GM23338 (cell line): ENCODE results near the gene ZSCAN9. TPM values are rescaled to one million over a fixed set of nuclear protein-coding genes. Genes with fewer than 3 reads are reported as not detected.

Source experiments
- ATAC-seq: fragments of 200-7000 bp; cut with Tn5 transposase; 3 replicates; pipeline ENCODE4 v1.9.1; 2020
- DNase-seq: peaks from one replicate; pipeline ENCODE4 v3.0.0-alpha.2; 2015; ENCODE audit warnings: low spot score
- H2AFZ ChIP-seq: fragments of 200-600 bp; sonication (generic); 2 replicates; pipeline ENCODE4 v1.8.0; 2016; ENCODE audit warnings: antibody characterized with exemption, mild to moderate bottlenecking, moderate library complexity
- H3F3A ChIP-seq: fragments of 200-600 bp; sonication (generic); replicated peaks from 2 replicates; pipeline ENCODE4 v1.8.0; 2017; ENCODE audit warnings: antibody characterized with exemption, mixed run types, low read depth
- H3K27ac ChIP-seq: fragments of 200-600 bp; sonication (generic); 2 replicates; pipeline ENCODE4 v1.6.1; 2016; ENCODE audit warnings: low read depth
- H3K27me3 ChIP-seq: fragments of 200-600 bp; sonication (generic); 2 replicates; pipeline ENCODE4 v1.8.0; 2016; ENCODE audit warnings: mild to moderate bottlenecking, mixed run types, moderate library complexity; ENCODE audit not compliant: insufficient read depth
- H3K36me3 ChIP-seq: fragments of 200-600 bp; sonication (generic); 2 replicates; pipeline ENCODE4 v1.8.0; 2016; ENCODE audit warnings: mild to moderate bottlenecking; ENCODE audit not compliant: insufficient read depth
- H3K4me1 ChIP-seq: fragments of 200-600 bp; sonication (generic); 2 replicates; pipeline ENCODE4 v1.8.0; 2016; ENCODE audit warnings: mild to moderate bottlenecking, moderate library complexity; ENCODE audit not compliant: insufficient read depth
- H3K4me2 ChIP-seq: fragments of 200-600 bp; sonication (generic); 2 replicates; pipeline ENCODE4 v1.7.1; 2017; ENCODE audit warnings: mixed run types
- H3K4me3 ChIP-seq: fragments of 200-600 bp; sonication (generic); 2 replicates; pipeline ENCODE4 v1.6.1; 2016; ENCODE audit warnings: mixed run types
- H3K79me2 ChIP-seq: fragments of 200-600 bp; sonication (generic); replicated peaks from 2 replicates; pipeline ENCODE4 v1.8.0; 2017; ENCODE audit warnings: mild to moderate bottlenecking; ENCODE audit not compliant: insufficient read depth
- H3K9me2 ChIP-seq: fragments of 200-600 bp; sonication (generic); 2 replicates; pipeline ENCODE4 v1.8.0; 2017; ENCODE audit not compliant: insufficient read depth
- H4K20me1 ChIP-seq: fragments of 200-600 bp; sonication (generic); replicated peaks from 2 replicates; pipeline ENCODE4 v1.8.0; 2017; ENCODE audit warnings: mild to moderate bottlenecking; ENCODE audit not compliant: insufficient read depth
- H3K27ac Mint-ChIP-seq: 2 replicates; pipeline ENCODE4 v1.8.0; 2020; ENCODE audit warnings: inconsistent platforms, mild to moderate bottlenecking, moderate library complexity, mixed read lengths
- H3K27me3 Mint-ChIP-seq: 3 replicates; pipeline ENCODE4 v1.8.0; 2022; ENCODE audit warnings: low read depth, mild to moderate bottlenecking, moderate library complexity, mixed read lengths, inconsistent platforms; ENCODE audit not compliant: insufficient read depth, poor library complexity
- H3K36me3 Mint-ChIP-seq: 3 replicates; pipeline ENCODE4 v1.8.0; 2021; ENCODE audit warnings: low read depth, mild to moderate bottlenecking, inconsistent platforms, moderate library complexity, mixed read lengths
- H3K4me1 Mint-ChIP-seq: 3 replicates; pipeline ENCODE4 v1.8.0; 2020; ENCODE audit warnings: mild to moderate bottlenecking, inconsistent platforms, mixed read lengths
- H3K4me3 Mint-ChIP-seq: 3 replicates; pipeline ENCODE4 v1.8.0; 2021; ENCODE audit warnings: moderate library complexity, mild to moderate bottlenecking, inconsistent platforms, mixed read lengths
- H3K9me3 Mint-ChIP-seq: 3 replicates; pipeline ENCODE4 v1.8.0; 2020; ENCODE audit warnings: moderate library complexity, mild to moderate bottlenecking, inconsistent platforms, mixed read lengths
- CTCF ChIP-seq, 2 experiments: fragments of 200-600 bp in 1 of 2; sonication (generic) in 1 of 2; conservative IDR thresholded peaks; 2 replicates each; pipeline versions ENCODE4 v1.5.1 to v1.6.1; 2016 to 2017; ENCODE audit warnings: antibody characterized with exemption in 2 of 2, low read depth in 2 of 2, mild to moderate bottlenecking in 2 of 2, moderate library complexity in 1 of 2
- ETS1 ChIP-seq: IDR thresholded peaks from 2 replicates; pipeline ENCODE4 v1.6.1; 2016; ENCODE audit warnings: antibody characterized with exemption
- EZH2 ChIP-seq: fragments of 200-600 bp; sonication (generic); IDR thresholded peaks from one replicate; pipeline ENCODE4 v1.8.0; 2017; ENCODE audit warnings: antibody characterized with exemption, mild to moderate bottlenecking, low read depth; ENCODE audit not compliant: unreplicated experiment
- EZH2phosphoT487 ChIP-seq: fragments of 200-600 bp; sonication (generic); IDR thresholded peaks from one replicate; pipeline ENCODE4 v1.8.1; 2018; ENCODE audit warnings: antibody characterized with exemption; ENCODE audit not compliant: unreplicated experiment
- JUNB ChIP-seq: IDR thresholded peaks from one replicate; pipeline ENCODE4 v1.6.1; 2016; ENCODE audit warnings: antibody characterized with exemption; ENCODE audit not compliant: unreplicated experiment
- NANOG ChIP-seq: IDR thresholded peaks from 2 replicates; pipeline ENCODE4 v1.6.1; 2016; ENCODE audit warnings: antibody characterized with exemption, borderline replicate concordance
- STAT1 ChIP-seq: IDR thresholded peaks from one replicate; pipeline ENCODE4 v1.6.1; 2016; ENCODE audit warnings: antibody characterized with exemption; ENCODE audit not compliant: unreplicated experiment
- ZNF114 ChIP-seq: fragments of 250-450 bp; sonication (Bioruptor Pico); IDR thresholded peaks from 2 replicates; pipeline ENCODE4 v1.5.0; 2020; ENCODE audit warnings: mild to moderate bottlenecking, moderate library complexity
- ZNF331 ChIP-seq: fragments of 250-450 bp; sonication (Bioruptor Pico); IDR thresholded peaks from 2 replicates; pipeline ENCODE4 v1.5.0; 2020; ENCODE audit warnings: low read depth, mild to moderate bottlenecking, moderate library complexity
- polyA plus RNA-seq: library from polyadenylated mRNA; unstranded; fragments of >200 nt; fragmentation: Nextera tagmentation; extraction: Ambion mirVana; gene quantifications from 2 replicates; pipeline ENCODE4 v1.2.1, GENCODE V29; 2016
- total RNA-seq: library from RNA; depleted of rRNA; stranded (reverse); fragments of >200 nt; shearing (Covaris generic); gene quantifications from 2 replicates; pipeline ENCODE4 v1.2.3, GENCODE V29; 2014

The ZSCAN9 gene
- total and polyA plus RNA-seq, 2 experiments from 2014 or later = 10.0 to 10.9 TPM

- H3K4me1 Mint-ChIP-seq = no peaks in the 10 kb centered on the region
- H3K9me2 ChIP-seq = no peaks in the 10 kb centered on the region
Observed at GRCh38 chr6:28182255-28182654, 42.8 kb upstream of the ZSCAN9 start.

GRCh38 chr6:28188111-28188979, 36.7 kb upstream of the ZSCAN9 start:
- H3K9me2 ChIP-seq = no peaks in the 10 kb centered on the region
- H3K4me2 ChIP-seq = no peak overlapping the region
- no peaks in the 10 kb centered on the region for H3F3A ChIP-seq
- no peaks in the 10 kb centered on the region for H3K79me2 ChIP-seq
- H2AFZ ChIP-seq = no peak overlapping the region
- TF ChIP-seq NANOG = no peak
- TF ChIP-seq EZH2 = no peak
- no peak for TF ChIP-seq JUNB
- TF ChIP-seq STAT1 = no peak
- no peak for TF ChIP-seq ETS1
- TF ChIP-seq EZH2phosphoT487 = no peak
- TF ChIP-seq ZNF331 (CRISPR knock-in tag) = no peak
- TF ChIP-seq ZNF114 (CRISPR knock-in tag) = no peak
- TF ChIP-seq CTCF (conservative IDR thresholded peaks at IDR 0.05; ENCODE audit: low read depth in 2 of 2) = no peak
- Mint-ChIP-seq H3K4me3 (no peak overlapping the region), H3K36me3 (peaks cover 6% of the 10 kb centered on the region; the same call in 2 of the 3 replicates), H3K27ac (no peak overlapping the region), H3K9me3 (peaks cover 49% of the 10 kb centered on the region), H3K4me1 (no peaks in the 10 kb centered on the region), H3K27me3 (no peaks in the 10 kb centered on the region)
- H4K20me1 ChIP-seq = no peaks in the 10 kb centered on the region
- H3K27me3 ChIP-seq = no peaks in the 10 kb centered on the region
- no peak overlapping the region for H3K4me3 ChIP-seq
- 0 out of 2 replicates have a peak, but pooled peaks cover 7% of the 10 kb centered on the region for H3K36me3 ChIP-seq
- no peaks in the 10 kb centered on the region for H3K4me1 ChIP-seq
- DNase-seq (no peak), ATAC-seq (no peak)
- H3K27ac ChIP-seq = no peak overlapping the region

More at GRCh38 chr6:28182255-28182654, 42.8 kb upstream of the ZSCAN9 start:
- H2AFZ ChIP-seq = no peak overlapping the region
- Mint-ChIP-seq H3K4me3 (no peak overlapping the region), H3K9me3 (peaks cover 15% of the 10 kb centered on the region), H3K27ac (no peak overlapping the region), H3K36me3 (no peaks in the 10 kb centered on the region; the same call in 2 of the 3 replicates), H3K27me3 (peaks cover 2% of the 10 kb centered on the region)
- ATAC-seq = no peak
- H4K20me1 ChIP-seq = no peaks in the 10 kb centered on the region
- H3K27ac ChIP-seq = no peak overlapping the region
- H3K79me2 ChIP-seq = no peaks in the 10 kb centered on the region
- no peaks in the 10 kb centered on the region for H3K4me1 ChIP-seq
- DNase-seq = no peak
- TF ChIP-seq ZNF331 (CRISPR knock-in tag) = no peak
- no peak overlapping the region for H3K4me3 ChIP-seq
- no peaks in the 10 kb centered on the region for H3K27me3 ChIP-seq
- H3K36me3 ChIP-seq = no peaks in the 10 kb centered on the region
- no peak overlapping the region for H3K4me2 ChIP-seq
- no peaks in the 10 kb centered on the region for H3F3A ChIP-seq
